NCI-H226 (cell line): ENCODE data around the gene IGFN1.
A peak's percentile ranks its signal among the peaks of the same experiment; 100 is the strongest.

Source experiments
- DNase-seq: peaks from one replicate; pipeline ENCODE4 v3.0.0-alpha.2; 2015

IGFN1 gene

GRCh38 chr1:201186192-201186591 is 4.4 kb upstream of the IGFN1 start:
- no peak for DNase-seq

- no peak for DNase-seq
Measured at GRCh38 chr1:201189085-201189484, 1.5 kb upstream of the IGFN1 start.

- no peak for DNase-seq
Measured at GRCh38 chr1:201190005-201190404, 619 bp upstream of the IGFN1 start.

GRCh38 chr1:201191653-201192260 is 1.1 kb downstream of the IGFN1 start:
- peak; percentile 77 for DNase-seq

GRCh38 chr1:201192261-201192788 is 1.7 kb downstream of the IGFN1 start:
- no peak for DNase-seq

GRCh38 chr1:201194046-201194445 is 3.4 kb downstream of the IGFN1 start:
- DNase-seq, result no peak

GRCh38 chr1:201198598-201198997 is 8.0 kb downstream of the IGFN1 start:
- DNase-seq, result no peak

GRCh38 chr1:201205036-201205435 is 14.4 kb downstream of the IGFN1 start:
- no peak for DNase-seq

- DNase-seq, result no peak
Measured at GRCh38 chr1:201206176-201206575, 15.6 kb downstream of the IGFN1 start.

- no peak for DNase-seq
Measured at GRCh38 chr1:201207046-201207445, 16.4 kb downstream of the IGFN1 start.

GRCh38 chr1:201208236-201208635 is 17.6 kb downstream of the IGFN1 start:
- DNase-seq, result no peak

GRCh38 chr1:201212056-201212455 is 21.4 kb downstream of the IGFN1 start:
- no peak for DNase-seq

GRCh38 chr1:201212461-201213055 is 21.9 kb downstream of the IGFN1 start:
- no peak for DNase-seq

GRCh38 chr1:201213106-201213770 is 22.6 kb downstream of the IGFN1 start:
- DNase-seq, result no peak

- DNase-seq, result no peak
Measured at GRCh38 chr1:201213926-201214325, 23.3 kb downstream of the IGFN1 start.

- DNase-seq, result no peak
Measured at GRCh38 chr1:201214461-201214860, 23.8 kb downstream of the IGFN1 start.

- no peak for DNase-seq
Measured at GRCh38 chr1:201214886-201215285, 24.3 kb downstream of the IGFN1 start.

GRCh38 chr1:201215531-201216357 is 25.1 kb downstream of the IGFN1 start:
- no peak for DNase-seq

- DNase-seq, result no peak
Measured at GRCh38 chr1:201216395-201217085, 25.9 kb downstream of the IGFN1 start.

- DNase-seq, result no peak
Measured at GRCh38 chr1:201217146-201217545, 26.5 kb downstream of the IGFN1 start.

GRCh38 chr1:201217851-201218250 is 27.2 kb downstream of the IGFN1 start:
- no peak for DNase-seq

- no peak for DNase-seq
Measured at GRCh38 chr1:201218409-201218808, 27.8 kb downstream of the IGFN1 start.
